AG20443 (cell line): ENCODE data around the gene POP4.
A peak's percentile ranks its signal among the peaks of the same experiment; 100 is the strongest.

ENCODE experiments used
- DNase-seq: peaks from one replicate; pipeline ENCODE4 v3.0.0; 2012; ENCODE audit warnings: low spot score, mixed read lengths

The POP4 gene

GRCh38 chr19:29662604-29663404 is 56.7 kb downstream of the POP4 start:
- DNase-seq = peak; percentile 94

GRCh38 chr19:29663861-29664752 is 58.0 kb downstream of the POP4 start:
- no peak for DNase-seq

GRCh38 chr19:29664753-29665214 is 58.7 kb downstream of the POP4 start:
- DNase-seq = no peak

GRCh38 chr19:29665215-29665825 is 59.2 kb downstream of the POP4 start, which contains the start of gene PLEKHF1:
PLEKHF1 (plus strand) TSS chr19:29665461; CDS start chr19:29673840, 8,379 bp downstream.
- peak; percentile 96 for DNase-seq

- DNase-seq = peak; percentile 77
These were observed 59.9 kb downstream of the POP4 start for GRCh38 chr19:29665826-29666577.
